ENCODE results near the gene EML4.

- TF ChIP-seq CTCF (IDR thresholded peaks at IDR 0.05) = no peak
- TF ChIP-seq POLR2A (IDR thresholded peaks at IDR 0.05) = no peak
- TF ChIP-seq EP300 (IDR thresholded peaks at IDR 0.05) = no peak
These were observed 152.4 kb downstream of the EML4 start for GRCh38 chr2:42321452-42322064.

Data from tibial nerve (tissue), 4 donors.